Measurements from ENCODE around the gene CDKN1C.

CDKN1C gene

DNA sequence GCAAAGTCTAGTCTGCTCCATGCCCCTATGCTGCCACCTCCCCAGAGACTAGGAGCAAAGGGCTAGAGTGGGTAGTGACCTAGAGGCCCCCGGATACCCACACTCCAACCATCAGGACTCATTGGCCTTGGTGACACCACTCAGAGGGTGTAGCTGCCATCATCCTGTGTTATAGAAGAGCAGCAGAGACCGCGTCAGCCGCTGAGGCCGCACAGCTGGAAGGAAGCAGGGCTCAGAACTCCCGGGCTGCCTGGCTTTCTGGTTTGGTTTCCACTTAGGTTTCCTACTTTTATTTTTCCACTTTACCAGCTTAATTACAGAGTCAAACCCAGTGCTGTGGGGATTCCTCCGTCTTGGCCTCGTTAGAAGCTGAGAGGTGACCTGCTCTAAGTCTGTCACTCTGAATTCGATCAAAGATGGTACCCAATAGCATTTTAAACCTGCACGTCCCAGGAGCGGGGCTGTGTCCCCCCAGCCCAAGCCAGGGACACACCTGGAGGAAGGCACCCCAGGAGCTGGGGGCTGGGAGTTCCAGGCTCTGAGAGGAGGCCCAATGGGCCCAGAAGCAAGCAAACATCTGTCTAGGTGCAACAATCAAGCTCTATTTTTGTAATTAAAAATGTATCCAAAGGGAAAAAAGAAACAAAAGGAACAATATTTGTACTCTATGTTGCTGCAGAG is 2.1 kb upstream of the CDKN1C start:
- no peak for DNase-seq

DNA sequence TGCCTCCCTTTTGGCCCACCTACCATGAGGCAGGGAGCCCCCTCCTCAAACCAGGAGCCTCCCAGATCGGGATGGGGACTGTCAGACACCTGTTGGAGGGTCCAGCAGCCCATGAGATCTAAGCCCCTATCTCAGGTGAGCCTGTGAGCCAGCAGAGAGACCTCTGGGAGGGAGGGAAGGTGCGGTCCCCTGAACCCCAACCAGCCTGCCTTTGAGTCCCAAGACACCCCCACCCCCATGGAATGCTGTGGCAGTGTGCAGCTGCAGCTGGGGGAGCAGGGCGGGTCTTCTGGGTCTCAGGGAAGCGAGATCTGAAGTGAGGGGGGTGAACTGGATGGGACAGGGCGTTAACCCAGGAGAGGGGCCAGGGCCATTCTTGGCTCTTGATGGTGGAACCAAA is 1.4 kb upstream of the CDKN1C start:
- DNase-seq: no peak

DNA sequence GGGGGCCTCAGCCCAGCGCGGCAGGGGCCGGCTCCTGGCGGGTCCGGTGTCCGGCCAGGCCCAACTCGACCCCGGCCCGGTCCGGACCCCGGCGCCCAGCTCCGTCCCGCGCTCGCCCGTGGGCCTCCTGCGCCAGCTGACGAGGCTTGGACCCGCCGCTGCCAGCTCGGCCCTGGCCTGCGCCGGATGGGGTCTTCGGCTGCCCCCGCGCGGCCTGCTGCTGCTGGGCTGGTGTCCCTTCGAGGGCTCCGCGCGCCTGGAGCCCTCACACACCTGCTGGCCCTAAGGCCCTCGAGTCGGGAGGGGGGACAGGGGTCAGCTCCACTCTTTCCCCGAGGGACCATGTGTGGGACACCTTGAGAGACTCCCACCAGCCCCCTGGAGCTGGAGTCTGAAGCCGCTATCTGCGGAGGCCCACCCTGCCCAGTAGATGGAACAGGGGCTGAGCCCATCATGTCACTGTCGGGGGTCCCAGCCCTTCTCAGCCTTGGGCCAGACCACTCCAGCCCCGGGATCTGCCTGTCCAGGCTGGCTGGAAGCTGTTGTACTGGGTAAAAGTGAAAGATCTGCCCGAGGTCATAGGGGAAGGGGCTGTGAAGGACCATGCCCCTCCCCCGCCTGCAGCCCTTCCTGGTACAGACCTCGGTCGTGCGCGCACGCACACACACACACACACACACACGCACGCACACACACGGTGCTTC is 768 bp upstream of the CDKN1C start:
- DNase-seq: no peak

DNA sequence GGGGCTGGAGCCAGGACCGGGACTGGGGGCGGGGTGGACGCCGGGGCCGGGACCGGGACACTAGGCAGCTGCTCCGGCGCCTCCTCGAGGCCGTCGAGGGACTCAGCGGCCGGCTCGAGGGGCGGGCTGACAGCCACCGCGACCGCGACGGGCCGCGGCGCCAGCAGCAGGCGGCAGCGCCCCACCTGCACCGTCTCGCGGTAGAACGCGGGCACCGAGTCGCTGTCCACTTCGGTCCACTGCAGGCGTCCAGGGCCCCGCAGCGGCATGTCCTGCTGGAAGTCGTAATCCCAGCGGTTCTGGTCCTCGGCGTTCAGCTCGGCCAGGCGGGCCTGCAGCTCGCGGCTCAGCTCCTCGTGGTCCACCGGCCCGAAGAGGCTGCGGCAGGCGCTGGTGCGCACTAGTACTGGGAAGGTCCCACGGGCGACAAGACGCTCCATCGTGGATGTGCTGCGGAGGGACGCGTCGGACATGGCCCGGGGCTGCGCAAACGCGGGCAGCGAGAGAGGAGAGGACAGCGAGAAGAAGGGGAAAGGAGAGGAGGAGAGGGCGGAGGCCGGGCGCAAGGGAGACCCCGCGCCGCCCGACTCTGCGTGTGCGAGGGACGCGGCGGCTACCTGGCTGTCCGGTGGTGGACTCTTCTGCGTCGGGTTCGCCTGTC is 428 bp downstream of the CDKN1C start:
- no peak for DNase-seq

DNA sequence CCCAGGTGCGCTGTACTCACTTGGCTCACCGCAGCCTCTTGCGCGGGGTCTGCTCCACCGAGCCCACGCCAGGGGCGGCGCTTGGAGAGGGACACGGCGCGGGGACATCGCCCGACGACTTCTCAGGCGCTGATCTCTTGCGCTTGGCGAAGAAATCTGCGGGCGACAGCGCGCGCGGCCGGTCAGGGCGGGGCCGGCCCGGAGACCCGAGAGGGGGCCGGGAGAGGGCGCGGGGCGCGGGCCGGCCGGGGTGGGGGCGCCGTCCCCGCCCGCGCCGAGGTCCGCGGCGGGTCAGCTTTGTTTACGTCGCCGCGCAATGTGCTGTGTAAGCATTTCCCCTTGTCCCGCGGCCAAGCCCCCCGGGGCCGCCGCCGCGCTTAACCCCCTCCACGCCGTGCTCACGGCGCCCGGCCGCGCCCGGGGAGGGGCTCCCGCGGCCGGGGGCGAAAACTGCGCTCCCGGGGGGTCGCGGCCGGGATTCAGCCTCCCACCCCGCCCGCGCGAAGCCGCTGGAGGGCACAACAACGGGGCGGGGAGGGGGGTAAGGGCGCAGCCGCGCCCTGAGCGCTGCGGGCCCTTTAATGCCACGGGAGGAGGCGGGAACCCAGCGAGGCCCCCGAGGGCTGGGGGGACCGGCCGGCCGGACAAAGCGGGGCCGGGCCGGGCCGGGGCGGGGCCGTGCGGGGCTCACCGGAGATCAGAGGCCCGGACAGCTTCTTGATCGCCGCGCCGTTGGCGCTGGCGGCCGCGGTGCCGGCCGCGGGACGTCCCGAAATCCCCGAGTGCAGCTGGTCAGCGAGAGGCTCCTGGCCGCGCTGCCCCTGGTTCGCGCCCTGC is 1.4 kb downstream of the CDKN1C start:
- DNase-seq: no peak

DNA sequence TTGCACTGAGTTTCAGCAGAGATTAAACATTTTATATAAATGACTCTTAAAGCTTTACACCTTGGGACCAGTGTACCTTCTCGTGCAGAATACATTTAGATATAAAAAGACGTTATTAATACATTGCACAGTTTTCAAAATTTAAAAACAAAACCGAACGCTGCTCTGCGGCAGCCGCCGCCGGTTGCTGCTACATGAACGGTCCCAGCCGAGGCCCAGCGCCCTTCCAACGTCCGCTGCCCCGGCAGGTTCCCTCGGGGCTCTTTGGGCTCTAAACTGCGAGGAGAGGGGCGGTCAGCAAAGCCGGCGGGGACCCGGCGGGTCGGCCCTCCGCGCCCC is 2.0 kb downstream of the CDKN1C start:
- no peak for DNase-seq

DNA sequence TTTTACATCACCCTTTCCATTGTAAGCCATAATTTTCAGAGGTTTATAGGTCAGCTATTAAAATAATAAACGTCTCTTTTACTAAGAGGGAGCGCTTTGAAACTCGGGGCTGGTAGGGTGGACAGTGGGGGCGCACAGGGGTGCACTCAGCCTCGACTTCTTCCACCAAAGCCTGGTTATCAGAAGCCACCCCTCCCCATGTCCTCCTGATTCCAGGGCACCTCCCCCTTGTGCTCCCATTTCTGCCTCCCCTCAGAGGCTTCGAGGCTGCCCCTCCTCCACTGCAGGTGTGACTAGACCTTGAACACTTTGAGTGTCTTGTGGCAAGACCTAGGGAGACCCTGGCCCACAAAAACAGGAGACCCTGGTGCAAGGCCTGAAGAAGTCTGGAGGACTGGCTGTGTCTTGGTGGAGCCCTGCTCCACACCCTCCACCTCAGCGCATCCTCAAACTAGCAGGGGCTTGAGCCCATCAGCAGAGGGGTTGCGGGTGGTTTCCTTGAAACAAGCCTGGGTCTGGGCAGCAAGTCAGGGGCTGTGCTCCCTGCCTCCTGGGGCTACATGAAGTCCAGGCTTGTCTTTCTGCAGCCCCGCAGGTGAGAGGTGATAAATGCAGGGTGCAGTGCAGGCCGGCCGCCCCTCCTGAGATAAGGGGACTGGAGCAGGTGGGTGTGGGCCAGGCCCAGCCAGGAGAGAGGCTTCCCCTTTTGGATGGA is 3.0 kb downstream of the CDKN1C start:
- no peak for DNase-seq

DNA sequence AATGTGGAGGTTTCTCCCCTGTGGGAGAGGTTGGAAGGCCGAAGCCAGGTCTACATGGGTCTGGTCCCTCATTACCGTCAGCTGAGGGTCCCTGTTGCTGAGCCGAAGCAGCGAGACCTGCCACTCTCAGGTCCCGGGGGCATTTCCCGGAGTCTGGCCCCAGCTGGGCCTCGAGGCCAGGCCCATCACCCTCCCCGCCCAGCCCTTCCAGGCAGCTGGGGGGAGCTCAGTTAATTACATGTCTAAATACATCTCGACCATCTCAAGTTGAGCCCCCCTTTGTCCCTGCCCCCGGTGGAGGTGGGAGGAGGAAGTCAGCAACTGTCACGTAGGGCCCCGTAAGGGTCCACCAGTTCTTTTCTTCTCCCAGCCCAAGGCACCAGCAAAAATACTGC is 3.6 kb downstream of the CDKN1C start:
- DNase-seq: no peak

DNA sequence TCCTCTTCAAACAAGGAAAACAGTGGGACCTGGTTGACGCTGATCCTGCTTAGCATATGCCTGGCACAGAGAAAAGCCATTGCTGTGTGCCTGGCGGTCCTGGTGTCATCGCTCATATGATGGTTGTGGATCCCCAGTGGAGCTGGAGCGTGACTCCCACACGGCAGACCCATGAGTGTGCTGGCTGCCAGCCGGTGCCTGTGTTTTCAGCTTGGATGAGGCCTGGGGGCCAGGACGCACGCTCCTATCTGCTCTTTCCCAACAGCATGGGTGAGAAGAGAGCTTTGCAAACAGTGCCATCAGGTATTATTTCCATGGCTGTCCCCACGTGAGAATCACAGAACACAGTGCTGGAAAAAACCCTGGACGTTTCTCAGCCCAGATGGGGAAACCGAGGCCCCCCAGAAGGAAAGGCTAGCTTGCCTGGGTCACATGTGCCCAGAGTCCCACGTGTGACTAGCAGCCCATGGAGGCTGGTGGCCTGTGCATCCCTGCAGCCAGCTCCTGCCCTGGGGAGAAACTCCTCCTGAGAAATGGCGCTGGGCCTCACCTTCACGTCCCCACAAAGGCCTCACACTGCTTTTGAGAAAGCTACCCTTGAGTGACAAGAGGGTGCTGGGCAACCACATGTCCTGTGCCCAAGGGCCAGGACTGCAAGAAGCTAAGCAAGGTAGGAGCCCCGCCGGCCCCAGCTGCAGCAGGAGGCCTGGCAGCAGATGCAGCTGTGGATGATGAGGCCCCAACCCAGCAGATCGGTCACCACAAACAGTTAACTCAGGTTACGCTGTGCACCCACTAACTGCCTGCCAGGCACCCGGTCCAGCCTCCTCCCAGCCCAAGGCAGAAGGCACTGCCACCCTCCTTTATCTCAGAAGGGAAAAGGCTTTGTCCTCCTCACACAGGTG is 4.2 kb downstream of the CDKN1C start:
- DNase-seq: no peak

DNA sequence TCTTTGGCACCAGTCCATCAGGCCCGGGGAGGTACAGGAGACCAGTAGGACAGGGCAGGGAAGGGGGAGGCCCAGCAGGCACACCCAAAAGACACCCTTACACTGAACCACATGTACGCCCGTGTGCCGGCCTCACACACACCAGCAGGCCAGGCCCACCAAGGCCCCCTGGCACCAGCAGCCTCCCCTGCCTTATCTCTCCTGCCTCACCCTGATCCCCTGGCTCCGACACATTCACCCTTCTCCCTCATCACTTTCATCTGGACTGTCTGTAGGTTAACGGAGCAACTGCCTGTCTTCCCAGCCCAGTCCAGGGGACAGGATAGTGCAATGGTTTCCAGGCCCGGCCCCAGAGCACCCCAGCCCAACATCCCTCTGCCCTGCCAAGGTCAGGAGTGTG is 4.9 kb downstream of the CDKN1C start:
- DNase-seq: no peak

DNA sequence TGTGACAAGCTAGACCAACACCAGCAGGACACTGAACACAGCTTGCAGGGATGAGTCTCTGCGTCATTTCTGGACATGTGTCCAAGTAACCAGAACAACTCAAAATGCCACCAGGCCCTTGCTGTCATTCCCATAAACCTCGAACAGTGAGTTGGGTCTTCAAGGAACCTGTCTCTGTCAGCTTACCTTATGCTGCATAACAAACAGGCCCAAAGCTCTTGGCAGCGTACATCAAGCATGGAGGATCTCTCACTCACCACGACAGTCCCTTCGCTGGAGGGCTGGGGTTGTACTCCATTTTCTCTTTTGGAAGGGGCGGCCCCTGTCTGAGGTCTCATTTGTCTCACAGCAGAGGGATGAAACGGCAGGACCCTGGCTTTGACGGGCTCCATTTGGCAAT is 6.8 kb downstream of the CDKN1C start:
- DNase-seq: no peak

DNA sequence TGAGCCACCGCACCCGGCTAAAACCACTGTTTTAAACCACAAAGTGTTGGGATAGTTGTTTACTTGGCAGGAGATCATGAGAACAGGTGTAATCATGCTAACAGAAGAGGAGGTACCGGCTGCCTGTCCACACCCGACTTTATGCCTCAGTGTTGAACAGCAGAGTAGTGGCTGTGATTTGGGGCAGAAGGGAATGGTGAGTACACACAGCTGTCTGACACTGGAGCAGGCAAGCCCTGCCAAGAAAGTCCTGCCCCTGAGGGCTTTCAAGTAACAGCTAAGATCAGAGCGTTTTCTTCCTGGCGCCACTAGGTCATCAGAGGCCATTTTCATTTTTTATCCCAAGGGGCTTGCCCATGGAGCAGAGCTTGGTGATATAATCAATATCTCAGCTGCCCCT is 8.1 kb downstream of the CDKN1C start:
- DNase-seq: no peak

DNA sequence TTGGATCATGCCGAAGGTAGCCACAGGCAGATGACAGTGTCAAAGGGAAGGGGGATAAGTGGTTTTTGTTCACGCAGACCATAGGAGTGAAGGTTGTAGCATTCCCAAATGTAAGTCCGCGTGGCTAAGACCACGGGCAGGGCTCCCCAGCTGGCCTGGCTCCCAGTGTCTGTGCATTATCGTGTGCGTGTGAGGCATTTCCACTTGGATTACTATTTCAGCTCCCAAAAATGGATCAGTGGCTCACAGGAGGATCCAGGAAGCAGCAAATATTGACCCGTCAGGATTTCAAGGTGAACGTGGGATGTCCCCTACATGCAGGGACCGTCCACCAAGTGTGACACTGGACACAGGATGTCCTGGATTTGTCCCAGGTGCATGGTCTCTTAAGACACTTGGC is 10.6 kb downstream of the CDKN1C start:
- DNase-seq: no peak

DNA sequence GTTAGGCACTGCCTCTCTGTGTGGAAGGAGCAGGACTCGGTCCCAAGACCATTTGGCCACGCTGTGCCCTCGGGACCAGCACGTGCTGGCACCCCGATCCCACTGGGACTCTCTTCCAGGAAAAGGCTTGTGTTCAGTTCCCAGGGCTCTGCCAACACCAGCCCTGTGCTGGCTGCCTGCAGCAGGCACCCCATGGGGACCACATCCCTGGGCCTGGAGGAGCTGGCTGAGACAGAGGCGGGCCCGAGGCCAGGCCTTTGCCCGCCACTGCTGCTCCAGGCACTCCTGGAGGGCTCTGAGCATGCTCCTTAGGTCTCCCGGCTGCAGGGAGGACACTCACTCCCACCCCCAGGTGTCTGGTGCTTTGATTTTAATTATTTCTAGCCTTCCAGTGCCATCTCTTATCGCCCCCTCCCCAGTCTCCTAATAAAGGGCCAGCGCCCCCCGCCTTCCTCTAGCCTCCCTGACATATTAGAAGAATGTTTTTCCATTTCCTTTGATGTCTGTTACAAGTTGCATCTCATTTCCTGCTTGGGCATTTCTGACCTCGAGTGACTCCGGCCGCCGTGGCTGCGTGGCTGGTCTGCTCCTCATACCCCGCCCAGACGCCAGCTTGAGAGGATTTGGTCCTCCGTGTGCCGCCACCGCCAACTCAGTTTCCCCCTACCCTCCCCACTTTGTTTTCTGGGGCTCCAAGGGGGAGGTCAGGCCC is 14.4 kb downstream of the CDKN1C start:
- DNase-seq: no peak

DNA sequence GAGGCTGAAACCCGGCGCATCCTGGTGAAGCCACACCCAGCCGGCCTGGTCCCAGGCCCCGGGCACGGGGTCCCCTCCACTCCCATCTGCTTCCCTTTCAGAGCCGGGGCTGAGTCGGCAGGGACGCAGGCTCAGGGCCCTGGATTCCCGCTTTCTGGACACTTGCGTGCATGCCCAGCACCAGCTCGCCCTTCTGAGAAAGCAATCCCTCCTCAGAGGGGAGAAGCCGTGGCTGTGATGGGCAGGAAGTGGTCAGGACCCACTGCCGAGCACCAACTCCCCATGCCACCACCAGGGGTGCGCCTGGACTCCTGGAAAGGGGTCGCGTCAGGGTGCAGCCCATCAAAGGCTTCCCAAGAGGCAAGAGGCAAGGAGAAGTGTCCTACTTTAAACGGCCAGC is 15.1 kb downstream of the CDKN1C start:
- no peak for DNase-seq

DNA sequence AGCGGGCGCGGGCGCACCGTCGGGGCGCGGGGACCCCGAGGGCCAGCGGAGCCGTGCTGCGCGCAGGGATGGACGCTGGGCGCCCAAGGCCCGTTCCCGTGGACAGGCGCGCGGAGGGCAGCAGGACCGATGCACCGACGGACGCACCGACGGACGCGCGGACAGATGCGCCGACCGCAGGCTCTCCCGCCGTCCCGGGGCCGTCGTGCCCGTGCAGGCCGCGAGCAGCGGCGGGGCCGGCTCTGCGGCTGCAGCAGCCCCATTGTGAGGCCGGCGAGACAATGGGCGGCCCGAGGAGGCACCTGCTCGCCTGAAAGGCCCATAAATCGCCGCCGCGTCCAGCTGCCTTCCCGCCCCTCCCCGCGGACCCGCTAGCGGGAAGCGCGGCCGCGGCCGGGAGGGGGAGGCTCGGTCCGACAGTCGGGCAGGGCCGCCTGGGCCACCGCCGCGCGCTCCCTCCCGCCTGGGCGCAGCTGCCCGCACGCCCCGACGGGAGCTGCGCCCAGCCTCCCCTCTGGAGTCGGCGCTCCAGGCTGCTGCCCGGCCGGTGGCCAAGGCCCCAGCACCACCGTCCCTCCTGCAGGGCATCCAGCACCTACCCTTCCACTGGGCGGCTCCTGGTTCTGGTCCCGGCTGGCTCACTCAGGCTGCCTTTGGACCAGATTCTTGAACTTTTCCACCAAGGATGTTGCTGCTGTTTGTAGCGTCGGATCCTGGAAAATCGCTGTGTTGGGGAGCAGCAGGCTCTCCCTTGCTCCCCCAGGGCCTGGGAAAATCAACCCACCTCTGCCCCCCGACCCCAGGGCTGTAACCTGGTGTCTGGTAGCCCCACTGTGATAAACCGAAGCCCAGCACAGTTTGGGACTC is 15.8 kb downstream of the CDKN1C start:
- no peak for DNase-seq

DNA sequence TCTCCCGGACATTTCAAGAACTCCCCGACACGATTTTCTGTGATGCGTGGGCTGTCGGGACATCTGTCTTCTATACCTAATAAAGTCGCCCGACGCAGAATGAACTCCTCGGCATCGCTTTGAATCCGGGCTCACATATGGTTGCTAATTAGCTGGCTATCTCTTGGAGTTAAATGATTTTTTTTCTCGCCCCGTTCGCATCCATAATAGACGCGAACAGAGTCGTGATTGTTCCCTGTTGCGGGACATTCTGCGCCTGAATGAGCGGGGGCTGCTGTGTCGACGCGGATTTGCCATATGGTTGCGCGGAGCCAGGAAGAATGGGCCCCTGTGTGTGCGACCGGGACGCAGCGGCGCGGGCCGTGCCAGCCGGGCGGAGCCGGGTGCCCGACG is 16.4 kb downstream of the CDKN1C start:
- DNase-seq: no peak

DNA sequence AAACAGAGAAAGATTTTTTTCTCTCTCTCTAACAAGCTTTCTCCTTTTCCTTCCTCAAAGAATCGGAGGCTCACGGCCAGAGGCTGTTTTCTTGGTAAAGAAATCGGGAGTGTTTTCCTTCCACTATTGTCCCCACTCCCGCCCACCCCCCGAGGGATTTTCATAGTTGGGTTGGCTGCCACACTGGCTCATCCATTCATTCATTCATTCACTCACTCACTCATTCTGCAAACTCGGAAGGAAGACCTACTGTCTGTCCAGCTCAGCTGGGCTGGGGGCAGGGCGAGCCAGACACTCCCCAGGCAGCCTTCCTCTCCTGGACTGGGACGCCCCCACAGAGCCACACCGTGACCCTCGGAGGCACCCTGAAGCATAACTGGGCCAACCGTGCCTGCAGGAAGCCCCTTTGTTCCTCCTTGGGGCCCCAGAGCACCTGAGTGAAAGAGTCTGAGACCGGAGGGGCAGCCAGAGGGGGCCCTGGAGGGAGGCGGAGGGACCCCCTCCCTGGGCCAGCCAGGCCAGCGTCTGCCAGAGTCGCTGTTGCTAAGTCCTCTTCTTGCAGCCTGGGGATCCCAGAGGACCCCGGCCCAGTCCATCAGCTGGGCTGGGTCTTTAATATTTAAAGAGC is 17.0 kb downstream of the CDKN1C start:
- no peak for DNase-seq

DNA sequence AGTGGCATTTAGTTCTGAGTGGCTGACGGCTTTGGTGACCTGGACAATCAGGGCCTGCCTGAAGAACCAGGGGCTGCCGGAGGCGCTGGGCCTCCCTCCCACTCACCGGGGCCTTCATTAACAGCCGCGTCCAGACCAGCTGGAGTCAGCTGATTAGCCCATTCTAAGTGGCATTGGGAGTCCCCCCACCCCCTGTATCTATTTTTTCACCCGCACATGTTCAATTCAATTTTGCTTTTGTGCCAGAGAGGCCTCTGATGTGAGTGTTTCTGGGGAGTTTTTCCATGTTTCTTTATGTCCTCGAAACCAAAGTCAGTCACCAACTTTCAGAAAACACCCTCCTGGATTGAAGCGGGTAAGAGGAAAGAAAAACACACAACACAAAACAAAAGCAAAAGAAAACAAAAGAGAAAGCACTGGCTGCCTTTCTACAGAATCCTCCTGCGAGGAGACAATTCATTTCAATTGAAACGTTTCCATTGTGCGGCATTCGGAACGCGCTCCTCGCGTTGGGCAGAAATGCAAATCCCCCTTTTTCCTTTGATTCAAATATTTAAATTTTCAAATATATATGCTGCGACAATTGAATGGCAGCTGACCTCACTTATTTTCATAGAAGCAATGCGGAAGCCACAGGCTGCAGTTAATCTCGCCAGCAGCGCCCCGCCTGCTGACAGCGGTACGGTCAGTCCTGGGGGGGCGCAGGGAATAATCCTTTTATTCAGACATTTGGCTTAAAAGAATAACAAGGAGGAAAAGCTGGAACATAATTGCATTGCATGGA is 17.7 kb downstream of the CDKN1C start:
- DNase-seq: no peak

All from central memory CD4-positive, alpha-beta T cell (primary cell).